ENCODE measurements around the gene STK38L.

STK38L gene

GRCh38 chr12:27340971-27341370 lies 96.9 kb downstream of the STK38L start:
- no peaks in the 10 kb centered on the region for H3K36me3 ChIP-seq
- H3K4me1 ChIP-seq (ENCODE audit: control insufficient read depth in 1 of 2, insufficient read depth in 1 of 2, low read depth in 1 of 2, low read length in 1 of 2): no peaks in the 10 kb centered on the region

GRCh38 chr12:27342536-27342935 lies 98.5 kb downstream of the STK38L start:
- no peaks in the 10 kb centered on the region for H3K9me3 ChIP-seq
- TF ChIP-seq CTCF (IDR thresholded peaks at IDR 0.05): no peak
- H3K36me3 ChIP-seq: no peaks in the 10 kb centered on the region
- H3K27me3 ChIP-seq: no peaks in the 10 kb centered on the region
- no peak overlapping the region for H3K4me3 ChIP-seq (ENCODE audit: low read depth in 1 of 2, low read length in 1 of 2)
- no peaks in the 10 kb centered on the region for H3K4me1 ChIP-seq (ENCODE audit: control insufficient read depth in 1 of 2, insufficient read depth in 1 of 2, low read depth in 1 of 2, low read length in 1 of 2)
- no peak overlapping the region for H3K27ac ChIP-seq

More at GRCh38 chr12:27340971-27341370, 96.9 kb downstream of the STK38L start:
- Histone ChIP-seq H3K27me3 (no peaks in the 10 kb centered on the region), H3K4me3 (ENCODE audit: low read depth in 1 of 2, low read length in 1 of 2) (no peak overlapping the region), H3K9me3 (no peaks in the 10 kb centered on the region), H3K27ac (no peak overlapping the region)
- TF ChIP-seq CTCF (IDR thresholded peaks at IDR 0.05): no peak

DNA sequence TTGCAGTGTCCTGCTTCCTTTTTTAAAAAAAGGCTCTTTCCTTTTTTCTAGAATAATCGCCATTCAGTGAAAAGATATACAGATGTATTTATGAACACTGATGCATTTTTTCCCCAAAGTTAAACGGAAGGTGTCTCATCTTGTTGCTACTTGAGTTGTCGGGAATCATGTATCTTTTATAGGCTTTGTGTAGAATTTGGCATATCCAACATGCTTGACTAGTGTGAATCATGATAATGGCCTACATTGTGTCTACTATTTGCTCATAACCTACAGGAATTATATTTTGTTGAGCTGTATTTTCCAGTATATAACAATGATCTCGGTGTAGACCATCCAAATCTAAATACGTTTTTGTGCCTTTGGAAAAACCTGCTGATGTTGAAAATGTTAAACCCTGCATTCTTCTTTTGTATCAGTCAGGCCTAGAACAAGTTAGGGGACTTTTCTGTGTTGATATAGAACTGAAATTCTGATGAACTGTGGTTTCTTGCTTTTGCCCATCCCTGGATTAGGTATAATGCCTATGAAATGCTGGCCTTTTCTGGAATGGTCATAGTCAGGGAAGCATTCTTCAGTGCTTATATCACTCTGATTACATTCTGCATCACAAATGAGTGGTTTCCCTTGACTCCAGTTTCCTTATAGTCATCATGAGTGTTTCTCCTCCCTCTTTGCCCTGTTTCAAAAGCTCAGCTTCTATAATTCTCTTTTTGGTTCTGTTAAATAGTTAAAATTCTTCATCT lies 99.3 kb downstream of the STK38L start:
- no peaks in the 10 kb centered on the region for H3K27me3 ChIP-seq
- H3K9me3 ChIP-seq: no peaks in the 10 kb centered on the region
- no peaks in the 10 kb centered on the region for H3K4me1 ChIP-seq (ENCODE audit: control insufficient read depth in 1 of 2, insufficient read depth in 1 of 2, low read depth in 1 of 2, low read length in 1 of 2)
- no peak for TF ChIP-seq CTCF (IDR thresholded peaks at IDR 0.05)
- H3K27ac ChIP-seq: no peak overlapping the region
- no peak overlapping the region for H3K4me3 ChIP-seq (ENCODE audit: low read depth in 1 of 2, low read length in 1 of 2)
- no peaks in the 10 kb centered on the region for H3K36me3 ChIP-seq

DNA sequence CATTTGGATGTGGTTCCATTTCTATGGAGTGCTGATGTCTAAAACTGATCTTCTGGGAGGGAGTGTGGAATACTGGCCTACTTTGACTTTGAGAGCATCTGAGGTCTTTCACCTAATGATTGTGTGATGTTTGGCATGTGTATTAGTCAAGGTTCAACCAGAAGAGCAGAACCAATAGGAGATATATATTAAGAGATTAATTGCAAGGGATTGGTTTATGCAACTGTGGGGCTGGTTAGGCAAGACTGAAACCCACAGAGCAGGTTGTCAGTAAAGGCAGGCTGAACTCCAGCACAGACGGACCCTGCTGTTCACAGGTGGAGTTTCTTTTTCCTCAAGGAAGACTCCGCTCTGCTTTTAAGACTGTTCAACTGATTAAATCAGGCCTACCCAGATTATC lies 100.2 kb downstream of the STK38L start:
- H3K36me3 ChIP-seq: no peaks in the 10 kb centered on the region
- no peaks in the 10 kb centered on the region for H3K4me1 ChIP-seq (ENCODE audit: control insufficient read depth in 1 of 2, insufficient read depth in 1 of 2, low read depth in 1 of 2, low read length in 1 of 2)
- no peak for TF ChIP-seq CTCF (IDR thresholded peaks at IDR 0.05)
- H3K27me3 ChIP-seq: no peaks in the 10 kb centered on the region
- no peak overlapping the region for H3K4me3 ChIP-seq (ENCODE audit: low read depth in 1 of 2, low read length in 1 of 2)
- H3K27ac ChIP-seq: no peak overlapping the region
- no peaks in the 10 kb centered on the region for H3K9me3 ChIP-seq

DNA sequence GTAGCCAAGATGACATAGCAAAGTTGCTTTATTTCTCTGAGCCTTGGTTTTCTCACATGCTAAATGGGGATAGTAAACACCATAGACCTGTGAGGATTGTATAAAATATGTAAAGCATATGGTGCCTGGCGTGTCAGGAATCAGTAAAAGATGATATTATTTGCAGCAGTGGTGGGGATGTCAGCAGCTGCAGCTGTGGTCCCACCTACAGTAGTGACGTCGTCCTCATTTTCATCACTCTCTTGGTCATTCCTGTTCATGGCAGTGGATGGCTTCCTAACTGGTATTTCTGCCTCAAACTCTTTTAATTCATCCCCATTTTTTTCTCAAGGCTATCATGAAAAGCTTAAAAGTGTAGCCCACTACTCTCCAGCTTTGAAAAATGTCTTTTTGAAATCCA lies 100.7 kb downstream of the STK38L start:
- Histone ChIP-seq H3K36me3 (no peaks in the 10 kb centered on the region), H3K27ac (no peak overlapping the region), H3K9me3 (no peaks in the 10 kb centered on the region), H3K4me1 (ENCODE audit: control insufficient read depth in 1 of 2, insufficient read depth in 1 of 2, low read depth in 1 of 2, low read length in 1 of 2) (no peaks in the 10 kb centered on the region), H3K27me3 (no peaks in the 10 kb centered on the region), H3K4me3 (ENCODE audit: low read depth in 1 of 2, low read length in 1 of 2) (no peak overlapping the region)
- TF ChIP-seq CTCF (IDR thresholded peaks at IDR 0.05): no peak

Data from neutrophil (primary cell).